DMS153 (cell line): Measurements from ENCODE around the gene COPS4.
"Not testable (repeated sequence)": the region's sequence is repeated elsewhere in the genome, so short reads cannot be mapped to it uniquely, and the experiment has no call there.

ENCODE experiments used
- DNase-seq: peaks from one replicate; lab custom pipeline; 2025; lab: John Stamatoyannopoulos, UW

The COPS4 gene

DNA sequence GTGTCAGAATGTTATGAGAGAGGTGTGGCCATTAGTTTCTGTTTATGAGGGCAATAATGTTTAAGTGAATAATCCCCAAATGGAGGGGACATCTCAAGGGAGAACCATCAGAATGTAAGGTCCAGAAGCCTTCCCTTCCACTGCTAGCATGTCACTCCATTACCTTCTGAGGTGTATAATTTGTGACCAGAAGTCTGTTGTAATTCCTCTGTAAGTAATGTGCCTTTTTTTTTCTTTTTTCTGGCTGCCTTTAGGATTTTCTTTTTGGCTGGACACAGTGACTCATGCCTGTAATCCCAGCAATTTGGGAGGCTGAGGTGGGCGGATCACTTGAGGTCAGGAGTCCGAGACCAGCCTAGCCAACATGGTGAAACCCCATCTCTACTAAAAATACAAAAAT is 10.8 kb upstream of the COPS4 start:
- DNase-seq: no peak

GRCh38 chr4:83025563-83025962 is 9.4 kb upstream of the COPS4 start:
- DNase-seq: no peak

GRCh38 chr4:83028976-83029375 is 6.0 kb upstream of the COPS4 start:
- DNase-seq: no peak

DNA sequence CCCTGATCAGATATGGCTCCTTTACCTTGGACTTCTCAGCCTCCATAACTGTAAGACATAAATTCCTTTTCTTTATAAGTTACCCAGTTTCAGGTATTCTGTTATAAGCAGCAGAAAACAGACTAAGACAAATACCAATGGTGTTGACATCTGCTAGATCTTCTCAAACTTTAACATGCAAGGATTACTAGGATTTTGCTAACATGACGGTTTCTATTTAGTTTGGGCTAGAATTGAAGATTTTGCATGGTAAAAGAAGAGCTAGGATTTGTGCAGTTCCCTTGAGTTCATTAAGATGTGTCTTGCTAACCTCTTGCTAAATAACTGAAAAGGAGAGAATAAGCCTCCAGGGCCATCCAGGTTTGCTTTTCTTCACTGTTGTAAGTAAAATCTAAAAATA is 5.3 kb upstream of the COPS4 start:
- no peak for DNase-seq

DNA sequence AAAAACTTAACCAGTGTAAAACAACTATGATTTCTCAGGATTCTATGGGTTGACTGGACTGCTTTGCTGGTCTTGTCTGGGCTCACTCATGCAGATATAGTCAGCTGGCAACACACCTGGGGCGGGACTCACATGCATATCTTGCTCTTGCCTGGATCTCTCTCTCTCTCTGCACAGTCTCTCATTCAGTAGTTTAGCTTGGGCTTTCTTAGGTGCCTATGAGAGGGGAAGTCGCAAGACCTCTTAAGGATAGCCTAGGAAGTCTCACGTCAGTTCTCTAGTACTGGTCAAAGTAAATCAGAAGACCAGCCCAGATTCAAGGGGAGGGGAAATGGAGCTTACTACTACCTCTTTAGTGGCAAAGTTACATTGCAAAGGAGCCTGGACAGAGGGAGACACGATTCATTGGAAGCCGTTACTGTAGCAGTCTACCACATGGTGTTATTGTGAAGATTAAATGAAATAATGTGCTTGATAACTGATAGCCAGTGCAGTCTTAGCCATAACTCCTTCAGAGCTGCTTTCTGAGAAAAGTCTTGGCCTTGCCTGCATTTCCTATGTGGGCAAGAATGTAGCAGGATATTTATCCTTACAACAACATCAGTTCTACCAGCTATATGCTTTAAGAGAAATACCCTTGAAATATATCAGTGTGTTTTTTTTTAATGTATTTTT is 2.1 kb downstream of the COPS4 start:
- no peak for DNase-seq

DNA sequence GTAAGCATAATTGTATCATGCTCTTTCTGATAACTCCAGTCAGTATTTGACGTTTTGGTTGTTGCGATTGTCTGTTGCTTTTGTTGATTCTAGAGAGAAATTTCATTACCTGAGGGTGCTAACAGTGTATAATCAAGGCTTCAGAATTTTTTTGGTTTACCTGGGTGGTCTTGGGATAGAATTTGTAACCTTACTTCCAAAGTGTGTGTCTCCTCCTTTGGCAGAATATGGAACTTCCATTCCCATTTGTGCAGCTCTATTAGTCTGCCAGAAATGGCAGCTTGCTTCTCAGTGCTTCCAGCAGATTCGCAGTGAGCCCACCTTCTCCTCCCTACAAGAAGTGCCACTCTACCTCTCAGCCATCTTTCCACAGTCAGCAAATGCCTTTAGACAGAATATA is 5.3 kb downstream of the COPS4 start:
- no peak for DNase-seq

GRCh38 chr4:83043157-83043556 is 8.2 kb downstream of the COPS4 start:
- not testable (repeated sequence) for DNase-seq

GRCh38 chr4:83043801-83044407 is 8.9 kb downstream of the COPS4 start:
- no peak for DNase-seq

DNA sequence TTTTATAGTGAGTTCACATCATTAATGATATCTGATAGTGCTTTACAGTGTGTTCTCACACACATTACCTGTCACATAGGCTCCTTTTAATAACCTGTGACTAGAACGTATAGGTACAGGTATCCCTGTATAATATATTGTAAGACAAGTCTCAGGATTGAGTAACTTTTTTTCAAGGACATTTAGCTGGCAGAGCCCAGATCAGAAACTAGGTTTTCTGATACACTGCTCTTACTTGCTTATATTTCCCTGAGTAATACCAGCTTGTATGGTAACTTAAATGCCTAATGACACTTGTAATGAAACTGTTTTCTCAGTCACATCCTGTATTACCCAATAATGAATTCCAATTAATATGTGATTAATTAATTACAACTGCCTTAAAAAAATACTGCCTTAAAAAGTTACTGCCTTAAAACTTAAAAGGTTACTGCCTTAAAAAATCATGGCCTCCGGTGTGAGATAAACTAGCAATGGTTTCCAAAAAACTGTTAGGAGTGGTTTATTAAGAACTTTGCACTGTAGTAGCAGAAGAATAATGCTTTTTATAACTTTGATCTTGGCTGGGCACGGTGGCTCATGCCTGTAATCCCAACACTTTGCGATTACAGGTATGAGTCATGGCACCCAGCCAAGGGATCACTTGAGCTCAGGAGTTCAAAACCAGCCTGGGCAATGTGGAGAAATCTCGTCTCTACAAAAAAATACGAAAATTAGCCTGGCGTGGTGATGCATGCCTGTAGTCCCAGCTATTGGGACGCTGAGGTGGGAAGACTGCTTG is 11.9 kb downstream of the COPS4 start:
- DNase-seq: no peak

DNA sequence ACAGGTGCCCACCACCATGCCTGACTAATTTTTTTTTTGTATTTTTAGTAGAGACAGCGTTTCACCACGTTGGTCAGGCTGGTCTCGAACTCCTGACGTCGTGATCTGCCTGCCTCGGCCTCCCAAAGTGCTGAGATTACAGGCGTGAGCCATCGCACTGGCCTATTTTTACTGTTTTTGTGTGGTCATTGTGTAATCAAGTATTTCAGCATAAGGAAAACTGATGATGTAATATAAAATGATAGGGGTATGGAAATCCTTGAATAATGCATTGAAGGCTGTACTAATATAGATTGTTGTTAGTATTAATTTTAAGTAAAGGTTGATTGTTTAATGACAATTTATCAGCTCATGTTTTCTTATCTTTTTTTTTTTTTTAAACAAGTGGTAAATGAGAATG is 13.8 kb downstream of the COPS4 start:
- not testable (repeated sequence) for DNase-seq

DNA sequence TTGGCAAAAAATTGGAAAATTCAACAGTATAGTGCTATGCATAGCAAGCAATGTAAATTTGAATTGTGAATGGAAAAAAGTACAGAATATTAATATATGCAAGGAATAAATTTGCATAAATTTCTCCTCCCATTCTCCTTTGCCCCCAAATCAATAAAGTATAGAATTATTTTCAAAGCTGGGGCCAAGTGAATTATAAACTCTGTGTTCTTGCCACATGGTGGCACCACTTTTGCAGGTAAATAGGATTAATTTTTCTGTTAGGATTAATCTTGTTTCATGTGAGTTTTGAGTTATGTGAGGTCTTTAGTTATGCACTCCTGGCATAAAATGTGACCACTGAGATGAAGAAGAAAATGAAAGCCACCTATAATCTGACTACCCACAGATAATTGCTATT is 19.9 kb downstream of the COPS4 start:
- DNase-seq: no peak

GRCh38 chr4:83062739-83063138 is 27.8 kb downstream of the COPS4 start:
- no peak for DNase-seq

GRCh38 chr4:83065266-83065665 is 30.3 kb downstream of the COPS4 start:
- no peak for DNase-seq

DNA sequence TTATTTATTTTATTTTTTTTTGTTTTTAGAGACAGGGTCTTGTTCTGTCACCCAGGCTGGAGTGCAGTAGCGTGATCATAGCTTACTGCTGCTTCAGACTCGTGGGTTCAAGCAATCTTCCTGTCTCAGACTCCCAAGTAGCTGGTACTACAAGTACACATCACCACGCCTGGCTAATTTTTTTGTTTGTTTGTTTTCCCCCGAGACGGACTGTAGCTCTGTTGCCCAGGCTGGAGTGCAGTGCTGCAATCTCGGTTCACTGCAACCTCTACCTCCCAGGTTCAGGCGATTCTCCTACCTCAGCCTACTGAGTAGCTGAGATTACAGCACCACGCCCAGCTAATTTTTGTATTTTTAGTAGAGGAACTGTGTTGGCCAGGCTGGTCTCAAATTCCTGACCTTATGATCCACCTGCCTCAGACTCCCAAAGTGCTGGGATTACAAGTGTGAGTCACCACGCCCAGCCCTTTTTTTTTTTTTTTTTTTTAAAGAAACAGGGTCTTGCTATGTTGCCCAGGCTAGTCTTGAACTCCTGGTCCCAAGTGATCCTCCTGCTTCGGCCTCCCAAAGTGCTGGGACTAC is 32.2 kb downstream of the COPS4 start:
- no peak for DNase-seq

DNA sequence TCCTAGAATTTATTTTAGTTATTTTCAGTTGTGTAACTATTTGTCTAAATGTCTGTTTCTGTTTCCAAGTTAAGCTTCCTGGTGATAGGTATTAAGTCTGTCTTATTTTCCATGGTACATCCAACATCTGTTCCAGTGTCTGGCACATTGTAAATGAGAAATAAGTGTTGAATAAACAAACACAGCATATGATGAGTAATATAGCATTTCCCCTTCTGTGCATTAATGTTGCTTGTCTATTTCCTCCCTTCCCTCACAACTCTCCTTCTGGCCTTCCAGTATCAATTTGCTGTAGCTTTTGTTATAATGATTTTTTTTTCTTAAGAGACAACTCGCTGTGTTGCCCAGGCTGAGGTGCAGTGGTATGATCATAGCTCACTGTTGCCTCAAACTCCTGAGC is 36.1 kb downstream of the COPS4 start:
- DNase-seq: no peak

DNA sequence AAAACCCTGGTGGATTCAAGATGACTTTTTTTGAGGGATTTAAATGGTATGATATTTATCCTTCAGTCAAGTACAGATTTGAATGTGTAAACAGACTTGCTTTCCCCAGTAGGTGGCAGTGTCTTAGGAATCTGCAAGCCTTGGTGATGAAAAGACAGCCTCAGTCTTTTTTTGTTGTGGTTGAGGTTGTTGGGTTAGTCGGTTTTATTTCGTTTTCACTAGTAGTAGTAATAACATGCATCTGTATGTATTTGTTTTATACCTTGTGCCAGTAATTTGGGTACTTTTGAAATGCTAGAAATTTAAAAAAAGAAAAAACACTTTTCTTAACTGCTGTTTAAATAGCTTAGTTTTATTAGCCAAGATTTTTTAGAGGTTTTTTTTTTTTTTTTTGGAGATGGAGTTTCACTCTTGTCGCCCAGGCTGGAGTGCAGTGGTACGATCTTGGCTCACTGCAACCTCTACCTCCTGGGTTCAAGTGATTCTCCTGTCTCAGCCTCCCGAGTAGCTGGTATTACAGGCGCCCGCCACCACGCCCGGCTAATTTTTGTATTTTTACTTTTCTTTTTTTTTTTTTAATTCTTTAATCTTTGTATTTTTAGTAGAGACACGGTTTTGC is 39.2 kb downstream of the COPS4 start:
- DNase-seq: peak; percentile 36

DNA sequence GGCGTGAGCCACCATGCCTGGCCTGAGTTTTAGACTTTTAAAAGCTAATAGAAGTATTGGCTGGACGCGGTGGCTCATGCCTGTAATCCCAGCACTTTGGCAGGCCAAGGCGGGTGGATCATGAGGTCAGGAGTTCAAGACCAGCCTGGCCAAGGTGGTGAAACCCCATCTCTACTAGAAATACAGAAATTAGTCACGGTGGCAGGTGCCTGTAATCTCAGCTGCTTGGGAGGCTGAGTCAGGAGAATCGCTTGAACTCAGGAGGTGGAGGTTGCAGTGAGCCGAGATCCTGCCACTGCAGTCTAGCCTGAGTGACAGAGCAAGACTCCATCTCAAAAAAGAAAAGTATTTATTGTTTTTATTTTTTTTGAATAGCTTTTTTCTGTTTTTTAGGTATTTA is 39.8 kb downstream of the COPS4 start:
- DNase-seq: not testable (repeated sequence)

DNA sequence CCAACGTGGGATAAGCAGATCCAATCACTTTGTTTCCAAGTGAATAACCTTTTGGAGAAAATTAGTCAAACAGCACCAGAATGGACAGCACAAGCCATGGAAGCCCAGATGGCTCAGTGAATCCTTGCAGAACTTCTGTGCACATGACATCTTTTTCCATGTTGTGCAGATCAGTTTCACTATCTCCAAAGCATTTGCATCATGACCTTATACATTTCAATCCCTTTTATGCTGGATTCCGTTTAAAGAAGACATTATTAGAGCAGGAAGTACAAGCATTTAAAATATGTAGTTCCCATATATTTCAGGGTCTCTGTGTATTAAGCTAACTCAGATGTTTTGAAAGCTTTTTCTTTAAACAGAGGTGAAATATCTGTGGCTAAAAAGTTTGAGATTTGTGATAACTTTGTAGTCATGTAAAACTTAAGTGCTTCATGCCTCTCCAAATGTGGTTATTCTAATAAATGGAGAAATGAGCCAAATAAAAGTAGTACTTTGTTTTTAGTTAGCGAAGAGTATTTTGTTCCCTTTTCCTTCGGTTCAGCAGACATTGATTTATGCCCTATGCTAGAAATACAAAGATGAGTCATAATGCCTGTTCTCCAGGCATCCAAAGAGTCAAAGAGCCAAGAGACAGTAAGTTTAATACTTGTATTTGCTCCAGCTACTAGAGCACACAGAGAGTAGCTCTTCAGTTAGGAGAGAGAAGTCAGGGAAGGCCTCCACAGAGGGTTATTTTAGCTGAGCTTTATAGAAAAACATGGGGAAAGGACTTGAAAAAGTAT is 40.5 kb downstream of the COPS4 start:
- DNase-seq: no peak

GRCh38 chr4:83080561-83080960 is 45.6 kb downstream of the COPS4 start:
- no peak for DNase-seq

GRCh38 chr4:83082777-83083176 is 47.8 kb downstream of the COPS4 start:
- no peak for DNase-seq

GRCh38 chr4:83083925-83084475 is 49.0 kb downstream of the COPS4 start:
- DNase-seq: no peak
